Heart left ventricle (tissue), 16 donors: ENCODE measurements around the gene PKP3. TPM values are rescaled to one million over a fixed set of nuclear protein-coding genes. Genes with fewer than 3 reads are reported as not detected.

Experiments
- ATAC-seq, 4 donors: fragments of 200-7000 bp; cut with Tn5 transposase; one replicate each; pipeline ENCODE4 v1.9.1; 2020 to 2022; ENCODE audit warnings: moderate library complexity in 4 of 4, mild to moderate bottlenecking in 3 of 4, moderate number of reproducible peaks in 1 of 4
- DNase-seq, 5 donors: peaks; one replicate each; pipeline ENCODE4 v3.0.0-alpha.2; 2020
- H3K27ac ChIP-seq, 12 donors: fragments of 200-600 bp; sonication (generic) in 4 of 12; one replicate each; pipeline versions ENCODE4 v1.5.0 to v1.8.0; 2016 to 2022; ENCODE audit warnings: mild to moderate bottlenecking in 2 of 12
- H3K27me3 ChIP-seq, 9 donors: fragments of 200-600 bp; sonication (generic) in 2 of 9; one replicate each; pipeline versions ENCODE4 v1.5.1 to v1.8.0; 2016 to 2022; ENCODE audit warnings: mild to moderate bottlenecking in 3 of 9
- H3K36me3 ChIP-seq, 9 donors: fragments of 200-600 bp; sonication (generic) in 2 of 9; one replicate each; pipeline versions ENCODE4 v1.5.0 to v1.8.0; 2018 to 2022; ENCODE audit warnings: mild to moderate bottlenecking in 2 of 9
- H3K4me1 ChIP-seq, 12 donors: fragments of 200-600 bp; sonication (generic) in 4 of 12; one replicate each; pipeline versions ENCODE4 v1.5.0 to v1.8.0; 2016 to 2022; ENCODE audit warnings: mild to moderate bottlenecking in 3 of 12
- H3K4me3 ChIP-seq, 12 donors: fragments of 200-600 bp; sonication (generic) in 4 of 12; one replicate each; pipeline versions ENCODE4 v1.5.0 to v1.8.0; 2017 to 2022; ENCODE audit warnings: mild to moderate bottlenecking in 9 of 12, moderate library complexity in 4 of 12
- H3K9me3 ChIP-seq, 12 donors: fragments of 200-600 bp; sonication (generic) in 4 of 12; one replicate each; pipeline versions ENCODE4 v1.5.0 to v1.8.0; 2016 to 2022; ENCODE audit warnings: mild to moderate bottlenecking in 1 of 12
- POLR2A ChIP-seq, 2 donors: fragments of 450-650 bp; IDR thresholded peaks; one replicate each; pipeline ENCODE4 v1.6.1; 2017; ENCODE audit warnings: antibody characterized with exemption in 2 of 2, mild to moderate bottlenecking in 2 of 2, moderate library complexity in 2 of 2
- WGBS, 4 donors: extraction: QIAGEN DNeasy Blood & Tissue Kit in 2 of 4; methylation state at CpG; one replicate each; pipeline versions ENCODE4 v1.1.5 to v1.1.7; 2013 to 2018; 5-methylcytosine and 5-hydroxymethylcytosine counted together
- intact Hi-C, 10 donors: fragments of 100-400 bp; cut with DNase I; formaldehyde crosslinking; loops; one replicate each; pipeline versions ENCODE4 v1.11.1 to v1.14.2; 2022
- polyA plus RNA-seq, 2 donors: library from polyadenylated mRNA; stranded (reverse); fragments of 200-250 nt; gene quantifications; one replicate each; pipeline ENCODE4 v1.2.3, GENCODE V29; 2013
- total RNA-seq, 9 donors: library from RNA; depleted of rRNA in 2 of 9; stranded (reverse); fragments of >200 nt in 2 of 9; fragmentation: NEBNext Ultra II Directional in 3 of 9; extraction: Animal tissue kit (Norgen Biotek cat#: 25700) in 3 of 9; gene quantifications; one replicate each; pipeline versions ENCODE4 v1.1.0 to v1.2.4, GENCODE V29; 2016 to 2023
- TF ChIP-seq, protein P1 (sequence below), 12 donors: fragments of 200-600 bp; sonication (generic) in 4 of 12; IDR thresholded peaks; one replicate each; pipeline versions ENCODE4 v1.5.0 to v1.8.0; 2018 to 2022; ENCODE audit warnings: antibody characterized with exemption in 12 of 12, mild to moderate bottlenecking in 5 of 12
- donor health status: ischemic (EF 13 %, LVEDD 7.1; RV severe dilation, severe dysfunction).
- donor health status: healthy with polysubstance abuse.
- donor health status: DM: no; HTN: yes; CAD: no.
- donor health status: DM: no; HTN: no; CAD: no.
- donor health status: ischemic (EF 25% LVEDD 6.9; RV normal size, moderate dysfunction).
- donor health status: ischemic (EF 25% LVEDD 5.7; RV mildly dilated, moderate dysfunction).
- donor health status: healthy.
- donor health status: DM: yes; HTN: yes; CAD: no.
- donor health status: ischemic (EF 35%, LVEDD 5.7; RV mildly dilated, moderate dysfunction).
- donor health status: nonischemic (EF 11% LVEDD 7.7; RV severe dilation, severe dysfunction).
- donor health status: DM: yes; HTN: yes; CAD: no.
- donor health status: PGD.
- donor health status: ischemic (EF 29% LVEDD 5.4; RV normal size, mild dysfunction).
- donor health status: nonischemic (EF 23%, LVEDD 6.1; RV moderate dilation, normal function).

PKP3 gene
- total and polyA plus RNA-seq, 11 donors = 0.15 to 2.0 (median 0.61) TPM

DNA sequence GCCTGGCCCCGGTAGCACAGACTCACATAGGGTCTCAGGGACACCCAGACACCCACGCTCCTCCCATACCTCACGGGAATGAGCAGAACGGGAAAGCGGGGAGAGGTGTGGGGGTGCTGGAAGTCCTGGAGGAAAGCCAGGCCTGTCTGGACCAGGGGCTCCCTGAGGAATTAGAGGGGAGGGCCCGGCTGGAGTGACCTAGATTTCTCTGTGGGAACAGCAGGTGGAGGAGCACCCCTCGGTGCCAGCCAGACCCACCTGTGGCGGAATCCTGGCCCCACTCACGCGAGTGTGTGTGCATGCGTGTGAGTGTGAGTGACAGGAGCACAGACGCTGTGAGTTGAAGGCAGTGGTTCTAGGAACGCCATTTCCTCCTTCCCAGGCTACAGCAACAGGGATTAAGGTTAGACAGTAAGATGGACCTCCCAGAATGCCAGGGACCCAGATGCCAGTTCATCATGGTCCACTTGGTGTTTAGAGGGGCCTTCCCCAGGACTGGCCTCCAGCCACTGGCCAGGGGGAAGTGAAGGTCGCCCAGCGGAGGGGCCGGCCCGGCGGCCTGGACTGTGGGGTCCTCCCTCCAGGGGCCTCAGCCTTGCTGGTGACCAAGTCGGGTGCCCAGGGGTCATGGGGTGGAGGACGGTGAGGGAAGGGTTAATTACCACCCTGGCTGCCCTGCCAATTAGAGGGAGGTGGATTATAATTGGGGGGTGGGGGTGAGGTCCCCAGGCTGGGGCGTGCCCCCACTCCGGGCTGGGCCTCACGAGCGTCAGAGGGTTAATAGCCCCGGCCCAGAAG, 1.0 kb downstream of the PKP3 start:
- DNase-seq (no peak), ATAC-seq (peak in 1 of 4 donors; percentile 2)
- intact Hi-C loops = no loop called here
- Histone ChIP-seq H3K36me3 (no peaks in the 10 kb centered on the region), H3K4me3 (peak overlapping the region in 4 of 12 donors; percentile 32 to 36 (median 34)), H3K27ac (peak overlapping the region in 3 of 12 donors; percentile 26 to 69 (median 29)), H3K4me1 (peaks cover 0 to 23% (median 0%) of the 10 kb centered on the region in 12 donors), H3K27me3 (peaks cover 0 to 64% (median 8%) of the 10 kb centered on the region in 9 donors), H3K9me3 (no peaks in the 10 kb centered on the region)
- TF ChIP-seq POLR2A (IDR thresholded peaks at IDR 0.05) = no peak
- TF ChIP-seq, protein P1, sequence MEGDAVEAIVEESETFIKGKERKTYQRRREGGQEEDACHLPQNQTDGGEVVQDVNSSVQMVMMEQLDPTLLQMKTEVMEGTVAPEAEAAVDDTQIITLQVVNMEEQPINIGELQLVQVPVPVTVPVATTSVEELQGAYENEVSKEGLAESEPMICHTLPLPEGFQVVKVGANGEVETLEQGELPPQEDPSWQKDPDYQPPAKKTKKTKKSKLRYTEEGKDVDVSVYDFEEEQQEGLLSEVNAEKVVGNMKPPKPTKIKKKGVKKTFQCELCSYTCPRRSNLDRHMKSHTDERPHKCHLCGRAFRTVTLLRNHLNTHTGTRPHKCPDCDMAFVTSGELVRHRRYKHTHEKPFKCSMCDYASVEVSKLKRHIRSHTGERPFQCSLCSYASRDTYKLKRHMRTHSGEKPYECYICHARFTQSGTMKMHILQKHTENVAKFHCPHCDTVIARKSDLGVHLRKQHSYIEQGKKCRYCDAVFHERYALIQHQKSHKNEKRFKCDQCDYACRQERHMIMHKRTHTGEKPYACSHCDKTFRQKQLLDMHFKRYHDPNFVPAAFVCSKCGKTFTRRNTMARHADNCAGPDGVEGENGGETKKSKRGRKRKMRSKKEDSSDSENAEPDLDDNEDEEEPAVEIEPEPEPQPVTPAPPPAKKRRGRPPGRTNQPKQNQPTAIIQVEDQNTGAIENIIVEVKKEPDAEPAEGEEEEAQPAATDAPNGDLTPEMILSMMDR (IDR thresholded peaks at IDR 0.05) = no peak
- WGBS, 4 donors = 69 to 79% (median 73%) methylated on average over 19 to 25 of the region's 25 CpGs

DNA sequence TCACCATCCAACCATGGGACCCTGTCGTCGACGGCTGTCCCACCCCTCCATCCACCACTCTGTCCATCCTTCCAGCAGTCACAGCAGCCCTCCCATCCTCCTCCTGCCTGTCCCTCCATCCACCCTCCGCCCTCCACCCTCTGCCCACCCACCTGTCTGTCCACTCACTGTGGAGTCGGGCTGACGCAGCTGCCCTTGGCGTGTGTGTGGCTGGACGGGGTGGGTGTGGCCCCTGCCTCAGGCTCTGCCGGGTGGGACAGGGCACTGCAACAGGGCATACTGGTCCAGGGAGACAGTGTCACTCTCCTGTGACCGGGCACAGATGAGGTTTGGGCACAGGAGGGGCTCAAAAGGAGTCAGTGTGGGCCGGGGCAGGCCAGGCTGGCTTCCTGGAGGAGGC, 1.9 kb downstream of the PKP3 start:
- intact Hi-C loops = no loop called here
- 64 to 78% (median 74%) methylated on average over 11 of the region's 11 CpGs for WGBS, 4 donors
- Histone ChIP-seq H3K4me1 (peaks cover 0 to 29% (median 0%) of the 10 kb centered on the region in 12 donors), H3K27me3 (peaks cover 0 to 69% (median 11%) of the 10 kb centered on the region in 9 donors), H3K27ac (no peak overlapping the region), H3K4me3 (no peak overlapping the region), H3K9me3 (no peaks in the 10 kb centered on the region), H3K36me3 (no peaks in the 10 kb centered on the region)
- TF ChIP-seq, protein P1 (IDR thresholded peaks at IDR 0.05) = no peak
- TF ChIP-seq POLR2A (IDR thresholded peaks at IDR 0.05) = no peak
- DNase-seq (no peak), ATAC-seq (no peak)

DNA sequence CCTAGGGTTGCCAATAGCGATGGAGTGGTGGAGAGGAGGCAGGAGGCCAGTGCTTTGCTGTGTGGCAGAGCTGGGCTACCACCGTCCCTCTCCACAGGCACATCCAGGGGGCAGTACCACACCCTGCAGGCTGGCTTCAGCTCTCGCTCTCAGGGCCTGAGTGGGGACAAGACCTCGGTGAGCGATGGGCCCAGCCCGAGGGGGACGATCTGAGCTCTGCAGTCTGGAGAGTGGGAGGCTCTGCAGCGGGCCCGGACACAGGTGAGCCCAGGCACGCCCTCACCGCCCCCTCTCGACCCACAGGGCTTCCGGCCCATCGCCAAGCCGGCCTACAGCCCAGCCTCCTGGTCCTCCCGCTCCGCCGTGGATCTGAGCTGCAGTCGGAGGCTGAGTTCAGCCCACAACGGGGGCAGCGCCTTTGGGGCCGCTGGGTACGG, 2.5 kb downstream of the PKP3 start:
- intact Hi-C loops = no loop called here
- Histone ChIP-seq H3K36me3 (no peaks in the 10 kb centered on the region), H3K9me3 (no peaks in the 10 kb centered on the region), H3K4me3 (peak overlapping the region in 10 of 12 donors; percentile 21 to 56 (median 49)), H3K27ac (peak overlapping the region in 1 of 12 donors; percentile 2), H3K27me3 (peaks cover 0 to 62% (median 8%) of the 10 kb centered on the region in 9 donors), H3K4me1 (peaks cover 0 to 29% (median 0%) of the 10 kb centered on the region in 12 donors)
- WGBS, 4 donors = 27 to 51% (median 29%) methylated on average over 22 to 23 of the region's 23 CpGs; no CpG with 5 or more reads in 1 of the 4 donors
- peak; percentile 25 to 52 (median 42) for ATAC-seq
- no peak for TF ChIP-seq POLR2A (IDR thresholded peaks at IDR 0.05)
- TF ChIP-seq, protein P1 (IDR thresholded peaks at IDR 0.05) = peak in 4 of 12 donors; percentile 19 to 33 (median 21)
- DNase-seq = no peak

DNA sequence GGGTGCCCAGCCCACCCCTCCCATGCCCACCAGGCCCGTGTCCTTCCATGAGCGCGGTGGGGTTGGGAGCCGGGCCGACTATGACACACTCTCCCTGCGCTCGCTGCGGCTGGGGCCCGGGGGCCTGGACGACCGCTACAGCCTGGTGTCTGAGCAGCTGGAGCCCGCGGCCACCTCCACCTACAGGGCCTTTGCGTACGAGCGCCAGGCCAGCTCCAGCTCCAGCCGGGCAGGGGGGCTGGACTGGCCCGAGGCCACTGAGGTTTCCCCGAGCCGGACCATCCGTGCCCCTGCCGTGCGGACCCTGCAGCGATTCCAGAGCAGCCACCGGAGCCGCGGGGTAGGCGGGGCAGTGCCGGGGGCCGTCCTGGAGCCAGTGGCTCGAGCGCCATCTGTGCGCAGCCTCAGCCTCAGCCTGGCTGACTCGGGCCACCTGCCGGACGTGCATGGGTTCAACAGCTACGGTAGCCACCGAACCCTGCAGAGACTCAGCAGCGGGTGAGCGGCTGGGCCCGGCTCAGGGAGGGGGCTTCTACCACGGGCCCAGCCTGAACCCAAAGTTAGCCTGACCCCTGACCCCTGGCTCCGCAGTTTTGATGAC, 3.0 kb downstream of the PKP3 start:
- WGBS, 4 donors = 15 to 46% (median 16%) methylated on average over 1 to 43 of the region's 43 CpGs
- intact Hi-C loops = no loop called here
- peaks cover 0 to 29% (median 0%) of the 10 kb centered on the region in 12 donors for H3K4me1 ChIP-seq
- H3K4me3 ChIP-seq = peak overlapping the region in 10 of 12 donors; percentile 21 to 56 (median 49)
- TF ChIP-seq, protein P1 (IDR thresholded peaks at IDR 0.05) = peak; percentile 10 to 66 (median 49)
- TF ChIP-seq POLR2A (IDR thresholded peaks at IDR 0.05) = no peak
- no peaks in the 10 kb centered on the region for H3K36me3 ChIP-seq
- H3K27me3 ChIP-seq = peaks cover 0 to 57% (median 7%) of the 10 kb centered on the region in 9 donors
- H3K27ac ChIP-seq = peak overlapping the region in 1 of 12 donors; percentile 2
- ATAC-seq = peak; percentile 81 to 91 (median 87)
- H3K9me3 ChIP-seq = no peaks in the 10 kb centered on the region
- peak; percentile 56 to 84 (median 63) for DNase-seq
